Activated T-cell treated with anti-CD3 and anti-CD28 coated beads, Interleukin-2, amount 50 U/mL, for 72 hours (primary cell): Measurements from ENCODE around the gene LCN2. TPM values are rescaled to one million over a fixed set of nuclear protein-coding genes. Genes with fewer than 3 reads are reported as not detected.

Experiments used
- ATAC-seq, 2 donors: fragments of 150-1000 bp; cut with Tn5 transposase; replicated peaks in 1 of 2; 2 replicates each; pipeline ENCODE4 v1.10.0; 2021; ENCODE audit warnings: moderate library complexity in 2 of 2, mild to moderate bottlenecking in 1 of 2
- DNase-seq, 2 donors: peaks; one replicate each; pipeline ENCODE4 v3.0.0; 2021 to 2022; ENCODE audit warnings: mixed read lengths in 1 of 2
- H3K27ac Mint-ChIP-seq: one replicate; pipeline ENCODE4 v1.8.0; 2022; ENCODE audit warnings: mild to moderate bottlenecking, moderate library complexity, mixed read lengths
- H3K27me3 Mint-ChIP-seq: one replicate; pipeline ENCODE4 v1.8.0; 2022; ENCODE audit warnings: low read depth, mixed read lengths
- H3K36me3 Mint-ChIP-seq, 2 donors: one replicate each; pipeline ENCODE4 v1.8.0; 2022; ENCODE audit warnings: mixed read lengths in 2 of 2, mild to moderate bottlenecking in 1 of 2; ENCODE audit not compliant: insufficient read depth in 2 of 2
- H3K4me1 Mint-ChIP-seq: one replicate; pipeline ENCODE4 v1.8.0; 2022; ENCODE audit warnings: low read depth, mixed read lengths
- H3K4me3 Mint-ChIP-seq, 2 donors: one replicate each; pipeline ENCODE4 v1.8.0; 2022; ENCODE audit warnings: mild to moderate bottlenecking in 2 of 2, mixed read lengths in 2 of 2, moderate library complexity in 2 of 2
- H3K9me3 Mint-ChIP-seq, 2 donors: one replicate each; pipeline ENCODE4 v1.8.0; 2022; ENCODE audit warnings: mixed read lengths in 2 of 2
- total RNA-seq, 2 donors: library from RNA; stranded (reverse); gene quantifications; one replicate each; pipeline ENCODE4 v1.2.3, GENCODE V29; 2022

LCN2 gene
- total RNA-seq, 2 donors from 2014 or later: not detected

- Mint-ChIP-seq H3K4me1 (peaks cover 6% of the 10 kb centered on the region), H3K36me3 (no peaks in the 10 kb centered on the region), H3K27ac (no peak overlapping the region), H3K9me3 (no peaks in the 10 kb centered on the region), H3K27me3 (no peaks in the 10 kb centered on the region), H3K4me3 (no peak overlapping the region)
- ATAC-seq (no peak), DNase-seq (no peak)
Measured at GRCh38 chr9:128153060-128153946, 4.0 kb downstream of the LCN2 start.

- Mint-ChIP-seq H3K36me3 (no peaks in the 10 kb centered on the region), H3K4me3 (no peak overlapping the region), H3K9me3 (no peaks in the 10 kb centered on the region), H3K27ac (no peak overlapping the region), H3K4me1 (peaks cover 6% of the 10 kb centered on the region), H3K27me3 (no peaks in the 10 kb centered on the region)
- DNase-seq (no peak), ATAC-seq (no peak)
Measured at GRCh38 chr9:128153947-128154695, 4.9 kb downstream of the LCN2 start.

GRCh38 chr9:128155736-128156500, 6.7 kb downstream of the LCN2 start:
- ATAC-seq (no peak), DNase-seq (no peak)
- Mint-ChIP-seq H3K9me3 (no peaks in the 10 kb centered on the region), H3K36me3 (no peaks in the 10 kb centered on the region), H3K4me3 (no peak overlapping the region), H3K27me3 (no peaks in the 10 kb centered on the region), H3K27ac (no peak overlapping the region), H3K4me1 (peaks cover 4% of the 10 kb centered on the region)

- peak overlapping the region; percentile 82 for H3K27ac Mint-ChIP-seq
- DNase-seq (peak; percentile 44 to 50), ATAC-seq (peak; percentile 27)
- H3K27me3 Mint-ChIP-seq: no peaks in the 10 kb centered on the region
- peaks cover 20% of the 10 kb centered on the region for H3K4me1 Mint-ChIP-seq
- no peaks in the 10 kb centered on the region for H3K36me3 Mint-ChIP-seq
- H3K4me3 Mint-ChIP-seq: peak overlapping the region; percentile 86 to 90
- no peaks in the 10 kb centered on the region for H3K9me3 Mint-ChIP-seq
Measured at GRCh38 chr9:128159522-128159783, 10.2 kb downstream of the LCN2 start.

- Mint-ChIP-seq H3K36me3 (no peaks in the 10 kb centered on the region), H3K27me3 (no peaks in the 10 kb centered on the region), H3K27ac (peak within 1 kb of the TSS; percentile 82), H3K4me3 (peak within 1 kb of the TSS; percentile 86 to 90), H3K4me1 (peaks cover 20% of the 10 kb centered on the region), H3K9me3 (no peaks in the 10 kb centered on the region)
- ATAC-seq (peak; percentile 93), DNase-seq (peak; percentile 96 to 97)
Measured at GRCh38 chr9:128159784-128160602, 10.7 kb downstream of the LCN2 start, which contains the start of gene BBLN. Gene BBLN, plus strand, starts transcription at chr9:128160265. Its CDS starts 143 bp downstream, at chr9:128160408.

- H3K36me3 Mint-ChIP-seq: no peaks in the 10 kb centered on the region
- peak; percentile 54 to 64 for DNase-seq
- peak; percentile 42 to 47 for ATAC-seq
Measured at GRCh38 chr9:128160603-128160987, 11.3 kb downstream of the LCN2 start.

GRCh38 chr9:128161215-128161902, 12.1 kb downstream of the LCN2 start:
- DNase-seq: no peak
- H3K27me3 Mint-ChIP-seq: no peaks in the 10 kb centered on the region
- peaks cover 20% of the 10 kb centered on the region for H3K4me1 Mint-ChIP-seq
- H3K36me3 Mint-ChIP-seq: no peaks in the 10 kb centered on the region
- H3K27ac Mint-ChIP-seq: peak overlapping the region; percentile 24
- peak overlapping the region; percentile 86 to 90 for H3K4me3 Mint-ChIP-seq
- no peaks in the 10 kb centered on the region for H3K9me3 Mint-ChIP-seq
- no peak for ATAC-seq

More at GRCh38 chr9:128160603-128160987, 11.3 kb downstream of the LCN2 start:
- Mint-ChIP-seq H3K27me3 (no peaks in the 10 kb centered on the region), H3K27ac (no peak overlapping the region), H3K4me3 (peak overlapping the region; percentile 86 to 90), H3K4me1 (peaks cover 20% of the 10 kb centered on the region), H3K9me3 (no peaks in the 10 kb centered on the region)

- Mint-ChIP-seq H3K27me3 (no peaks in the 10 kb centered on the region), H3K4me3 (peak overlapping the region in 1 of 2 donors; percentile 3), H3K36me3 (peaks cover 0 to 2% of the 10 kb centered on the region in 2 donors), H3K27ac (no peak overlapping the region), H3K4me1 (peaks cover 20% of the 10 kb centered on the region), H3K9me3 (no peaks in the 10 kb centered on the region)
- ATAC-seq (no peak), DNase-seq (no peak)
Measured at GRCh38 chr9:128162215-128163026, 13.2 kb downstream of the LCN2 start.

GRCh38 chr9:128163027-128163515, 13.8 kb downstream of the LCN2 start:
- Mint-ChIP-seq H3K27ac (no peak overlapping the region), H3K4me3 (no peak overlapping the region), H3K9me3 (no peaks in the 10 kb centered on the region), H3K36me3 (peaks cover 0 to 2% of the 10 kb centered on the region in 2 donors), H3K4me1 (peaks cover 20% of the 10 kb centered on the region), H3K27me3 (no peaks in the 10 kb centered on the region)
- ATAC-seq: no peak
- DNase-seq: no peak

GRCh38 chr9:128163523-128164306, 14.5 kb downstream of the LCN2 start:
- H3K9me3 Mint-ChIP-seq: no peaks in the 10 kb centered on the region
- peaks cover 20% of the 10 kb centered on the region for H3K4me1 Mint-ChIP-seq
- H3K27me3 Mint-ChIP-seq: no peaks in the 10 kb centered on the region
- no peak for ATAC-seq
- H3K4me3 Mint-ChIP-seq: no peak overlapping the region
- H3K36me3 Mint-ChIP-seq: peaks cover 0 to 5% of the 10 kb centered on the region in 2 donors
- no peak for DNase-seq
- H3K27ac Mint-ChIP-seq: no peak overlapping the region
